Measurements from ENCODE around the gene H2BK1. TPM values are rescaled to one million over a fixed set of nuclear protein-coding genes. Genes with fewer than 3 reads are reported as not detected.

The H2BK1 gene
- total RNA-seq, 1 donor from 2014 or later = not detected

GRCh38 chr7:151245360-151246101 is 35.2 kb upstream of the H2BK1 start:
- no peak for DNase-seq (ENCODE audit: low spot score)

- DNase-seq (ENCODE audit: low spot score) = no peak
These were observed 34.6 kb upstream of the H2BK1 start for GRCh38 chr7:151244841-151245346.

- peak; percentile 78 for DNase-seq (ENCODE audit: low spot score)
These were observed 34.0 kb upstream of the H2BK1 start for GRCh38 chr7:151244196-151244840.

GRCh38 chr7:151243408-151244195 is 33.3 kb upstream of the H2BK1 start:
- no peak for DNase-seq (ENCODE audit: low spot score)

GRCh38 chr7:151243045-151243349 is 32.7 kb upstream of the H2BK1 start:
- no peak for DNase-seq (ENCODE audit: low spot score)

- DNase-seq (ENCODE audit: low spot score) = peak; percentile 56
These were observed 32.1 kb upstream of the H2BK1 start for GRCh38 chr7:151242159-151243044.

GRCh38 chr7:151241755-151242096 is 31.4 kb upstream of the H2BK1 start:
- DNase-seq (ENCODE audit: low spot score) = no peak

GRCh38 chr7:151240942-151241754 is 30.9 kb upstream of the H2BK1 start:
- no peak for DNase-seq (ENCODE audit: low spot score)

- no peak for DNase-seq (ENCODE audit: low spot score)
These were observed 30.2 kb upstream of the H2BK1 start for GRCh38 chr7:151240536-151240935.

- DNase-seq (ENCODE audit: low spot score) = no peak
These were observed 29.7 kb upstream of the H2BK1 start for GRCh38 chr7:151239837-151240459.

GRCh38 chr7:151238924-151239836 is 28.9 kb upstream of the H2BK1 start:
- no peak for DNase-seq (ENCODE audit: low spot score)

GRCh38 chr7:151238190-151238810 is 28.0 kb upstream of the H2BK1 start:
- DNase-seq (ENCODE audit: low spot score) = no peak

- DNase-seq (ENCODE audit: low spot score) = no peak
These were observed 27.2 kb upstream of the H2BK1 start for GRCh38 chr7:151237244-151238189.

- DNase-seq (ENCODE audit: low spot score) = no peak
These were observed 26.1 kb upstream of the H2BK1 start for GRCh38 chr7:151236406-151236805.

- DNase-seq (ENCODE audit: low spot score) = no peak
These were observed 25.0 kb upstream of the H2BK1 start for GRCh38 chr7:151235091-151235787.

GRCh38 chr7:151233804-151234203 is 23.5 kb upstream of the H2BK1 start:
- no peak for DNase-seq (ENCODE audit: low spot score)
